Measurements from ENCODE around the gene STK16.

- TF ChIP-seq, protein P1, sequence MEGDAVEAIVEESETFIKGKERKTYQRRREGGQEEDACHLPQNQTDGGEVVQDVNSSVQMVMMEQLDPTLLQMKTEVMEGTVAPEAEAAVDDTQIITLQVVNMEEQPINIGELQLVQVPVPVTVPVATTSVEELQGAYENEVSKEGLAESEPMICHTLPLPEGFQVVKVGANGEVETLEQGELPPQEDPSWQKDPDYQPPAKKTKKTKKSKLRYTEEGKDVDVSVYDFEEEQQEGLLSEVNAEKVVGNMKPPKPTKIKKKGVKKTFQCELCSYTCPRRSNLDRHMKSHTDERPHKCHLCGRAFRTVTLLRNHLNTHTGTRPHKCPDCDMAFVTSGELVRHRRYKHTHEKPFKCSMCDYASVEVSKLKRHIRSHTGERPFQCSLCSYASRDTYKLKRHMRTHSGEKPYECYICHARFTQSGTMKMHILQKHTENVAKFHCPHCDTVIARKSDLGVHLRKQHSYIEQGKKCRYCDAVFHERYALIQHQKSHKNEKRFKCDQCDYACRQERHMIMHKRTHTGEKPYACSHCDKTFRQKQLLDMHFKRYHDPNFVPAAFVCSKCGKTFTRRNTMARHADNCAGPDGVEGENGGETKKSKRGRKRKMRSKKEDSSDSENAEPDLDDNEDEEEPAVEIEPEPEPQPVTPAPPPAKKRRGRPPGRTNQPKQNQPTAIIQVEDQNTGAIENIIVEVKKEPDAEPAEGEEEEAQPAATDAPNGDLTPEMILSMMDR (IDR thresholded peaks at IDR 0.05 in 4 of 5, conservative IDR thresholded peaks at IDR 0.05 in 1 of 5) = no peak
- no peak for TF ChIP-seq POLR2A (IDR thresholded peaks at IDR 0.05)
Measured at GRCh38 chr2:219213486-219214071, 31.7 kb upstream of the STK16 start.
